ENCODE data around the gene SCGB2B2. TPM values are rescaled to one million over a fixed set of nuclear protein-coding genes. Genes with fewer than 3 reads are reported as not detected.

SCGB2B2 gene
- total and polyA plus RNA-seq, 7 donors, result 0.13 to 1.1 (median 0.21) TPM

GRCh38 chr19:34642241-34642640, 34.7 kb downstream of the SCGB2B2 start:
- H3K4me1 ChIP-seq, result peaks cover 18% of the 10 kb centered on the region
- 82 to 88% (median 87%) methylated on average over 4 of the region's 4 CpGs for WGBS, 3 donors
- no peak for TF ChIP-seq CTCF (IDR thresholded peaks at IDR 0.05)
- DNase-seq (no peak), ATAC-seq (no peak)
- no peaks in the 10 kb centered on the region for H3K9me3 ChIP-seq
- H3K36me3 ChIP-seq (ENCODE audit: insufficient read depth in 1 of 2, low read depth in 1 of 2), result no peaks in the 10 kb centered on the region
- intact Hi-C loops (cut with DNase I), result loop anchor here in 1 of 2 donors (5.0 kb wide), 1 partner anchor 35 kb away; the partner anchor contains the start of genes SCGB2B2 and ZNF302
- no peak overlapping the region for H3K4me3 ChIP-seq
- H3K27me3 ChIP-seq (ENCODE audit: insufficient read depth in 3 of 3, low read length in 2 of 3), result no peaks in the 10 kb centered on the region
- no peak overlapping the region for H3K27ac ChIP-seq

GRCh38 chr19:34639491-34640085, 37.4 kb downstream of the SCGB2B2 start:
- DNase-seq, result no peak
- peak; percentile 48 to 83 (median 68) for ATAC-seq
- Histone ChIP-seq H3K9me3 (peaks cover 7% of the 10 kb centered on the region), H3K4me3 (no peak overlapping the region), H3K27me3 (ENCODE audit: insufficient read depth in 3 of 3, low read length in 2 of 3) (no peaks in the 10 kb centered on the region), H3K36me3 (ENCODE audit: insufficient read depth in 1 of 2, low read depth in 1 of 2) (no peaks in the 10 kb centered on the region), H3K4me1 (peaks cover 6% of the 10 kb centered on the region), H3K27ac (no peak overlapping the region)
- intact Hi-C loops (cut with DNase I), result loop anchor here (1.0 to 5.0 kb wide), 3 partner anchors 38 to 73 kb away; partner anchors contain the start of genes SCGB2B2 (in 1 of the 2) and ZNF302 (in 1 of the 2)
- WGBS, 3 donors, result 22 to 31% (median 27%) methylated on average over 4 of the region's 4 CpGs
- TF ChIP-seq CTCF (IDR thresholded peaks at IDR 0.05), result peak; percentile 87

GRCh38 chr19:34633802-34634201, 43.2 kb downstream of the SCGB2B2 start:
- no peak for ATAC-seq
- DNase-seq, result no peak
- Histone ChIP-seq H3K27me3 (ENCODE audit: insufficient read depth in 3 of 3, low read length in 2 of 3) (no peaks in the 10 kb centered on the region), H3K27ac (no peak overlapping the region), H3K4me1 (no peaks in the 10 kb centered on the region), H3K36me3 (ENCODE audit: insufficient read depth in 1 of 2, low read depth in 1 of 2) (no peaks in the 10 kb centered on the region), H3K4me3 (no peak overlapping the region), H3K9me3 (peaks cover 8% of the 10 kb centered on the region)
- WGBS, 3 donors, result 82 to 92% (median 89%) methylated on average over 2 of the region's 2 CpGs
- intact Hi-C loops (cut with DNase I), result no loop called here
- no peak for TF ChIP-seq CTCF (IDR thresholded peaks at IDR 0.05)

Other genes starting within 250 kb of the SCGB2B2 start
- 100 to 1,000 TPM in 2 of 4 donors, 10 to 100 TPM in 2; 78.1 to 126 (median 106) TPM for gene UBA2, start 248.8 kb downstream of the SCGB2B2 start, total RNA-seq
- 10 to 100 TPM; 65.5 to 88.5 (median 70.6) TPM for gene UBA2, start 248.8 kb downstream of the SCGB2B2 start, polyA plus RNA-seq
- 10 to 100 TPM in 1 of 4 donors, 1 to 10 TPM in 3; 2.9 to 21.4 (median 5.6) TPM for gene WTIP, start 195.4 kb downstream of the SCGB2B2 start, total RNA-seq
- 1 to 10 TPM; 2.6 to 2.9 (median 2.7) TPM for gene WTIP, start 195.4 kb downstream of the SCGB2B2 start, polyA plus RNA-seq
- 10 to 100 TPM; 24.3 to 32.2 (median 27.2) TPM for gene ZNF302, start 519 bp upstream of the SCGB2B2 start, total RNA-seq
- 10 to 100 TPM; 20.4 to 86.3 (median 21.7) TPM for gene ZNF302, start 519 bp upstream of the SCGB2B2 start, polyA plus RNA-seq
- gene ZNF181, start 57.1 kb upstream of the SCGB2B2 start, total RNA-seq, result 10 to 100 TPM; 15.4 to 21.2 (median 17.9) TPM
- 10 to 100 TPM in 2 of 3 donors, 1 to 10 TPM in 1; 7.8 to 47.2 (median 22.6) TPM for gene ZNF181, start 57.1 kb upstream of the SCGB2B2 start, polyA plus RNA-seq
- gene ZNF599, start 96.1 kb upstream of the SCGB2B2 start, total RNA-seq, result 1 to 10 TPM; 1.7 to 3.8 (median 2.8) TPM
- gene ZNF599, start 96.1 kb upstream of the SCGB2B2 start, polyA plus RNA-seq, result 1 to 10 TPM; 1.6 to 5.6 (median 2.6) TPM
- 1 to 10 TPM in 3 of 4 donors, under 1 TPM in 1; 0.86 to 2.1 (median 1.6) TPM for gene ZNF30, start 249.7 kb upstream of the SCGB2B2 start, total RNA-seq
- 1 to 10 TPM in 2 of 3 donors, under 1 TPM in 1; 0.91 to 6.6 (median 1.9) TPM for gene ZNF30, start 249.7 kb upstream of the SCGB2B2 start, polyA plus RNA-seq